Tongue (tissue), 2 donors: ENCODE measurements around the gene EFHD1. TPM values are rescaled to one million over a fixed set of nuclear protein-coding genes. Genes with fewer than 3 reads are reported as not detected.

Experiments
- DNase-seq: peaks from one replicate; pipeline ENCODE4 v3.0.0-alpha.2; 2015
- total RNA-seq: library from RNA; depleted of rRNA; stranded (reverse); fragments of >200 nt; gene quantifications from one replicate; pipeline ENCODE4 v1.2.3, GENCODE V29; 2014

Gene EFHD1, protein sequence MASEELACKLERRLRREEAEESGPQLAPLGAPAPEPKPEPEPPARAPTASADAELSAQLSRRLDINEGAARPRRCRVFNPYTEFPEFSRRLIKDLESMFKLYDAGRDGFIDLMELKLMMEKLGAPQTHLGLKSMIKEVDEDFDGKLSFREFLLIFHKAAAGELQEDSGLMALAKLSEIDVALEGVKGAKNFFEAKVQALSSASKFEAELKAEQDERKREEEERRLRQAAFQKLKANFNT
- 4.9 TPM for total RNA-seq

DNA sequence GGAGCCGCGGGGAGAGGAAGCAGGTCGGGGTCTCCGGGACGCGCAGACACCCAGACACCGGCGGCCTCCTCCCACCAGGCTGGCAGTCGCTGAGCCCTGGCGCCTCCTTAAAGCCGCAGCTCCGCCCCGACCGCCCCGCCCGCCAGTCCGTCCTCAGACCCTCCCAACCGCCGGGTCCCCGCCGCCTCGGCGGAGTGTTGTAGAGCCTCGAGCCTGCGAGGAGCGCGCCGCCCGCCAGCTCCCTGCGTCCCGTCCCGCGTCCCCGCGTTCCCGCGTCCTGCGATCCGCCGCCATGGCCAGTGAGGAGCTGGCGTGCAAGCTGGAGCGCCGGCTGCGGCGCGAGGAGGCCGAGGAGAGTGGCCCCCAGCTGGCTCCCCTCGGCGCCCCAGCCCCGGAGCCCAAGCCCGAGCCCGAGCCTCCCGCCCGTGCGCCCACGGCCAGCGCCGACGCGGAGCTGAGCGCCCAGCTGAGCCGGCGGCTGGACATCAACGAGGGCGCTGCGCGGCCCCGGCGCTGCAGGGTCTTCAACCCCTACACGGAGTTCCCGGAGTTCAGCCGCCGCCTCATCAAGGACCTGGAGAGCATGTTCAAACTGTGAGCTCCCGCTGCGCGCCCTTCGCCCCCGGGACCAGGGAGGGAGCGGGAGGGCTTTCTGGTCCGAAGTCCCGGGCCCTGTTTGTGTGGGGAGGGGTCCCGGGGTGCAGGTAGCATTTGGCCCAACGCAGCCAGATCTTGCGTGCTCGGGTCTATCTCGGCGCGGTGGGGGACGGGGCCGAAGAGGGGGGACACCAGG is at the start of gene EFHD1:
EFHD1 (plus strand) TSS at position 192 of the 793 bp plus-strand sequence; CDS start at position 293, 101 bp downstream.
- peak; percentile 87 for DNase-seq

- no peak for DNase-seq
These were observed 49.2 kb upstream of the EFHD1 start for GRCh38 chr2:232584238-232584637.

DNA sequence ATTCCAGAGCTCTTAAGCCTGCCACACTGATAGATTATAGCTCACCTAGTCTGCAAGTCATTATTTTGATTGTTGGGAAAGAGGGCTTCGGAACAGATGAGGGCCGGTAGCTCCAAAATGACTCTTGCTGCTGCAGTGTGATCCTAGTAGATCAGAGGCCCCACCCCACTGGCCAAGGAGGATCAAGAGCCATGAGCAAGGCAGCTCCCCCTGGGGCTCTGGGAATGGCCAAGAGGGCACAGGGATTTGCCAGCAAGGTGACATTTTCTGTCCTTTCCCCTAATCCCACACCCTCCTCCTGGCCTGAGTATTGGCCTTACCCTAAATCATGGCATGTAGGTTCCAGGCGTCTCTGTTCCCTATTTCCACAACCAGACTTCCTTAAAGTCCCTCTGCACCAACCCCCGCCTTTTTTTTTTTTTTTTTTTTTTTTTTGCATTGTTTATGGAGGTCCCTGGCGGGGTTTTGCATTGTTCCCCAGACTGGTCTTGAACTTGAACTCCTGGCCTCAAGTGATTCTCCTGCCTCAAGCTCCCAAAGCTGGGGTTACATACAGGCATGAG is 46.4 kb upstream of the EFHD1 start:
- DNase-seq, result no peak

DNA sequence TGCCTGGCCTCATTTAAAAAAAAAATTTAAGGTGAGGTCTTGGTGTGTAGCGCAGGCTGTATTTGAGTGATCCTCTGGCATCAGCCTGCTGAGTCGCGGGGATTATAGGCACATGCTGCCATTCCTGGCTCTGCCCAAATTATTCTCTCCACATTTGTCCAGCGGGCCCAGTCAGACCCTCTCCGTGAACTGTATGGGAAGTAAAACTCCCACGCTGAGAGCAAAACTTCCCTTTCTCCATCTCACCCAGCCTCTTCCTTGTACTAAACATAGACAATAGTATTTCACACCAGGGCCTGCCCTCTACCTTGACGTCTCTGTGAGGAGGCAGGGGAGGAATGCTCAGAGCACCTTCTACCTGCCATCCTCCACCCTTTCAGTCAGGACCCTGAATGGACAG is 45.9 kb upstream of the EFHD1 start:
- no peak for DNase-seq

GRCh38 chr2:232588031-232588430 is 45.4 kb upstream of the EFHD1 start:
- no peak for DNase-seq

DNA sequence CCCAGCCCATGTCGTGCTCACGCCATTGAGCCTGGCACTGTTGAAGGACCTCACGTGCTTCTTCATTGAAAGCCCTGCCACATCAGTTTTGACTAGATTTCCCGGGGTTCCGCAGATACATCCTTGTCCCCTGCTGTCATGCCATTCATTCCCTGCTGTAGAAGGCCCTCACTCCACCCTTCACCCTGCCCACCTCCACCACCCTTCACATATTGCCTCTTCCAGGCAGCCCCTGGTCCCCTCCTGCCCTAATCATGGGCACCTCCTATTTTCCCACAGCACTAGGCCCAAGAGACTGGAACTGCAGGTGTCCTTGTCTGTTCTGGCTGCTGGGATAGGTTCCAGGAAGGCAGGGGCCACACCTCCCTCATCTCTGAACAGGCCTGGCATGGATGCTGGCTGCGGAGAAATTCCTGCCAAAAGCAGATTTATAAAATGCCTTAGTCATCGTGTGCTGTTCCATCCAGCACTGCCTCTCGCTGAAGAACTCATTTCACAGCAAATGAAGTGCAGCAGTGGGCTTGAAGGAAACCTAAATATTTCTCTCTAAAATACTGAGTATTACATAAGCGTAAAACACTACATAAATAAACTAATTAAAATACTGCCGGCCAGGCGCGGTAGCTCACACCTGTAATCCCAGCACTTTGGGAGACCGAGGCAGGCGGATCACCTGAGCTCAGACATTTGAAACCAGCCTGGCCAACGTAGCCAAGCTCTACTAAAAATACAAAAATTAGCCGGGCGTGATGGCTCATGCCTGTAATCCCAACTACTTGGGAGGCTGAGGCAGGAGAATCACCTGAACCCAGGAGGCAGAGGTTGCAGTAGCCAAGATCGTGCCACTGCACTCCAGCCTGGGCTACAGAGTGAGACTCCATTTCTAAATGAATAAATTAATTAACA is 44.5 kb upstream of the EFHD1 start:
- peak; percentile 87 for DNase-seq

GRCh38 chr2:232592772-232593395 is 40.5 kb upstream of the EFHD1 start:
- DNase-seq, result no peak

GRCh38 chr2:232593982-232594381 is 39.4 kb upstream of the EFHD1 start:
- no peak for DNase-seq

DNA sequence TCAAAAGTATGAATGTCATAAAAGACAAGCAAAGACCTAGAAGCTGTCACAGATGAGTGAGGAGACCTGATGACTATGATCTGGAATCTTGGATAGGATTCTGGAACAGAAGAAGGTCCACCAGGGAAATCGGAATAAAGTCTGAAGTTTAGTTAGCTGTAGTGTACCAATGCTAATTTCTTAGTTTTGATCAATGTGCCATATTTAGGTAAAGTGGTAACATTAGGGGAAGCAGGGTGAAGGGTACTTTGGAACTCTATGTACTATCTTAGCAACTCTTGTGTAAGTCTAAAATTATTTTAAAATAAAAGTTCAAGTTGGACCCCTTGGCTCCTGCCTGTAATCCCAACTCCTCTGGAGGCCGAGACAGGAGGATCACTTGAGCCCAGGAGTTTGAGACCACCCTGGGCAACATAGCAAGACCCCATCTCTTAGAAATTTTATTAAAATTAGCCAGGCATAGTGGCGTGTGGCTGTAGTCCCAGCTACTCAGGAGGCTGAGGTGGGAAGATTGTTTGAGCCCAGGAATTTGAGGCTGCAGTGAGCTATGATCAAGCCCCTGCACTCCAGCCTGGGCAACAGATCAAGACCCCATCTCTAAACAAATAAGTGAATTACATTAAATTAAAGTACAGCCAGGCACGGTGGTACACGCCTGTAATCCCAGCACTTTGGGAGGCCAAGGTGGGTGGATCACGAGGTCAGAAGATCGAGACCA is 35.9 kb upstream of the EFHD1 start:
- no peak for DNase-seq

DNA sequence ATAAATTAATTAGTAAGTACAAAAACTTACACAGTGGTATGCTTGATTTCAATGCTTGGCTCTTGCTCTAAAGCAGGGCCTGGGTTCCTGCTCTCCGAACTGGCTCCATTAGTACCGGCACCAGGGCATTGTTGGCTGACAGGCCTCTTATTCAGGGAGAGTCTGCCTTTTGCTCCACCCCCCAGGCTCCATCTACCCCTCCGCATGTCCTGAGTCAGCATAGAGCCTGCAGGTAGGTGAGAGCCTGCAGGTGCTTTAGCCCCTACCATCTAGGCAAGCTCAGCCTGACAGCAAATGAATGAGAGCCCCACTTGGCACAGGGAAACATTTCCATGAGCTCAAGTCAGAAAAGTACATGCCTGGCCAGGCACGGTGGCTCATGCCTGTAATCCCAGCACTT is 35.1 kb upstream of the EFHD1 start:
- no peak for DNase-seq

GRCh38 chr2:232600053-232600773 is 33.2 kb upstream of the EFHD1 start:
- DNase-seq, result peak; percentile 72

DNA sequence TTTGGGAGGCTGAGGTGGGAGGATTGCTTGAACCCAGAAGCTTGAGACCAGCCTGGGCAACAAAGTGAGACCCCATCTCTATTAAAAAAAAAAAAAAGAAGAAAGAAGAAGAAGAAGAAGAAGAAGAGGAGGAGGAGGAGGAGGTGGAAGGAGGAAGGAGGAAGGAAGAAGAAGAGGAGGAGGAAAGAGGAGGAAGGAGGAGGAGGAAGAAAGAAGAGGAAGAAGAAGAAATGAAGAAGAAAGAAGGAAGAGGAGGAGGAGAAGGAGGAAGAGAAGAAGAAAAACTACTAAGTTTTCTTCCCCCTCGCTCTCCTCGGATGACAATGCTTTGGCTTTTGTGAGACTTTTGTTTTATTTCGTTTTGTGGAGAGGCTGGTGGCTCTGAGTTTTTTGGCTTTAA is 30.1 kb upstream of the EFHD1 start:
- DNase-seq, result no peak

DNA sequence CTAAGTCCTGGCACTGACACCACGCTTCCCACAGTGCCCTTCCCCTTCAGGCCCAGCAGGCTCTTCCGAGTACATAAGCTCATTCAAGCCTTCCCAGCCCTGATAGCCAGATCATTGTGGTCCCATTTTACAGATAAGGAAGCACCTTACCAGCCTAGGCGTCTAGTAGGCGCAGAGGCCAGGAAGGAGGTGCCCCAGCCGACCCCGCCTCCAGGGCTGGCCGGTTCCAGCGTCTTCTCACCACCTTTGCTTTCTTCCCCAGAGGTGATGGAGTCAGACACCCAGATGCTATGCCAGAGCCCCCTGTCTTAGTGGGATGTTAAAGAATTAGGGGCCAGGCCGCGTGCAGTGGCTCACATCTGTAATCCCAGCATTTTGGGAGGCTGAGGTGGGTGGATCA is 28.9 kb upstream of the EFHD1 start:
- DNase-seq, result no peak

DNA sequence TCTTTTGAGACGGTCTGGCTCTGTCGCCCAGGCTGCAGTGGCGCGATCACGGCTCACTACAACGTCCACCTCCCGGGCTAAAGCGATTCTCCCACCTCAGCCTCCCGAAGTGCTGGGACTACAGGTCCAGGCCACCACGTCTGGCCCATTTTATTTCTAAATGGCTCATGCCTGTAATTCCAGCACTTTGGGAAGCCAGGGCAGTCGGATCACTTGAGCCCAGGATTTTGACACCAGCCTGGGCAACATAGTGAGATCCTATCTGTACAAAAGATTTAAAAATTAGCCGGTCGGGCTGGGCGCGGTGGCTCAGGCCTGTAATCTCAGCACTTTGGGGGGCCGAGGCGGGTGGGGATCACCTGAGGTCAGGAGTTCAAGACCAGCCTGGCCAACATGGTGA is 26.4 kb upstream of the EFHD1 start:
- no peak for DNase-seq

DNA sequence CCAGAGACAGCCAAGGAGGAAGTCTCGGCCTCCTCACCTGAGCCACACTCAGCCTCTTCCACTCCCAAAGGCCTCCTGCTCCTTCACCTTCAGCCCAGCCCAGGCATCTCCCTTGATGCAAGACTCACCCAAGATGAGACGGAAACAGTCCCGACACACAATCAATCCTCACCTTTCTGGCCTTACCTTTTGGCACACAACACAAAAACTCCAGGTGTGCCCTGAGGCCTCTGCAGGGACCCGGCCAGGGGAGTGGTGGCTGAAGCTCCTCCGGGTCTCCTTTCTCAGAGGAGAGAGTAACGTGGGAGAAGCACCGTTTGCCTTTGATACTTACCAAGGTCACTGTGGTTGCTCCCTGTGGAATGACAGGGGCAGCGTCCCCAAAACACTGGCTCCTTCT is 23.8 kb upstream of the EFHD1 start:
- DNase-seq, result no peak

DNA sequence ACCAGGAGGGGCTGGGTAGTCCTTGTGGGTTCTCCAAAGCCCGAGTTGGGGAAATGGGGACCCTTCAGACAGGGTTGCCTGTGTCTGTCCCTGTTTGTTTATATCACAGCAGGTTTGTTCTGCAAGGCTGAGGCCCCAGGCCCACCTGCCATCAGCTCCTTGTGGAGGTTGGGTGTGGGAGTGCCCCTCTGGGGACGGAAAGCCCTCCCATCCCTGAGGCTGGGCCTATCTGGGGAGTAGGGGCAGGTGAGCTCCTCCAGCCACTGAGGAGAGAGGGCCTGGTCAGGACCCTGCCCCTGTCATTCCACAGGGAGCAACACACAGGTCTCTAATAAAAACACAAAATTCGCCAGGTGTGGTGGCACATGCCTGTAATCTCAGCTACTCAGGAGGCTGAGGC is 23.3 kb upstream of the EFHD1 start:
- no peak for DNase-seq

- DNase-seq, result no peak
These were observed 22.3 kb upstream of the EFHD1 start for GRCh38 chr2:232611061-232611460.

DNA sequence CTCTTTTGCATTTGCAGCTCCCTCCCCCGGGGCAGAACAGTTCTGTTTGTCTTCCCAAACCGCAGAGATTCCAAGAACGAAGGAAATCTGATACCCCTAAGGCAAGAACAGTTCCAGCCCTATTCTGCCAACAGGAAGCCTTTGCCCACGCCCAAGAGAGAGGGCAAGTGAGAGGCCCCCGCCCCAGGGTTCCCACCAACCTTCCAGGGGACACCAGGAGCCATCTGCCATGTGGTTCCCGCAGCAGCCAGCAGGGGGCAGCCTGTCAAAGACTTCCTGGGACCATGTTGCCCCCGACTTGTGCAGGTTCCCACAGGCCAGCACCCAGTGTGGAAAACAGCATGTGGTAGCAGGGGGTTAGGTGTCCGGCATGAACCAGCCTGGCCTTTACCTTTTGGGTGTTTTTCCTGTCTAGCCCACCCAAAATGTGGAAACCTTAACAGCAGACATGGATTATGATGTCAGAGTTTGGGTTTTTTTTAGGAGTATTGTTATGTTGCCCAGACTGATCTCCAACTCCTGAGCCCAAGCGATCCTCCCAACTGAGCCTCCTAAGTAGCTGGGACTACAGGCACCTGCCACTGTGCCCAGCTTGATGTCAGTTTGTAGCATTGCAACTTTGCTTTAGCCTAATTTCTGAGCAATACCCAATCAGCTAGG is 21.7 kb upstream of the EFHD1 start:
- DNase-seq, result peak; percentile 52

- no peak for DNase-seq
These were observed 19.8 kb upstream of the EFHD1 start for GRCh38 chr2:232613538-232614134.

GRCh38 chr2:232615339-232615738 is 18.1 kb upstream of the EFHD1 start:
- DNase-seq, result no peak
